Measurements from ENCODE around the gene CASP10.

CASP10 gene

GRCh38 chr2:201267278-201268030 lies 84.5 kb downstream of the CASP10 start:
- no peak overlapping the region for H3K4me3 ChIP-seq (replicated peaks in 1 of 2; ENCODE audit: low read depth in 2 of 2, low read length in 2 of 2)

GRCh38 chr2:201269764-201270163 lies 86.8 kb downstream of the CASP10 start:
- TF ChIP-seq, protein P1, sequence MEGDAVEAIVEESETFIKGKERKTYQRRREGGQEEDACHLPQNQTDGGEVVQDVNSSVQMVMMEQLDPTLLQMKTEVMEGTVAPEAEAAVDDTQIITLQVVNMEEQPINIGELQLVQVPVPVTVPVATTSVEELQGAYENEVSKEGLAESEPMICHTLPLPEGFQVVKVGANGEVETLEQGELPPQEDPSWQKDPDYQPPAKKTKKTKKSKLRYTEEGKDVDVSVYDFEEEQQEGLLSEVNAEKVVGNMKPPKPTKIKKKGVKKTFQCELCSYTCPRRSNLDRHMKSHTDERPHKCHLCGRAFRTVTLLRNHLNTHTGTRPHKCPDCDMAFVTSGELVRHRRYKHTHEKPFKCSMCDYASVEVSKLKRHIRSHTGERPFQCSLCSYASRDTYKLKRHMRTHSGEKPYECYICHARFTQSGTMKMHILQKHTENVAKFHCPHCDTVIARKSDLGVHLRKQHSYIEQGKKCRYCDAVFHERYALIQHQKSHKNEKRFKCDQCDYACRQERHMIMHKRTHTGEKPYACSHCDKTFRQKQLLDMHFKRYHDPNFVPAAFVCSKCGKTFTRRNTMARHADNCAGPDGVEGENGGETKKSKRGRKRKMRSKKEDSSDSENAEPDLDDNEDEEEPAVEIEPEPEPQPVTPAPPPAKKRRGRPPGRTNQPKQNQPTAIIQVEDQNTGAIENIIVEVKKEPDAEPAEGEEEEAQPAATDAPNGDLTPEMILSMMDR (IDR thresholded peaks at IDR 0.05; ENCODE audit: low read depth, low read length), result no peak
- DNase-seq (ENCODE audit: low read depth in 2 of 2), result no peak
- no peak overlapping the region for H3K4me3 ChIP-seq (replicated peaks in 1 of 2; ENCODE audit: low read depth in 2 of 2, low read length in 2 of 2)

More at GRCh38 chr2:201267278-201268030, 84.5 kb downstream of the CASP10 start:
- TF ChIP-seq, protein P1 (IDR thresholded peaks at IDR 0.05; ENCODE audit: low read depth, low read length), result no peak
- DNase-seq (ENCODE audit: low read depth in 2 of 2), result no peak

- DNase-seq (ENCODE audit: low read depth in 2 of 2), result no peak
- TF ChIP-seq, protein P1 (IDR thresholded peaks at IDR 0.05; ENCODE audit: low read depth, low read length), result no peak
- H3K4me3 ChIP-seq (replicated peaks in 1 of 2; ENCODE audit: low read depth in 2 of 2, low read length in 2 of 2), result no peak overlapping the region
Measured at GRCh38 chr2:201270293-201271001, 87.5 kb downstream of the CASP10 start.

- TF ChIP-seq, protein P1 (IDR thresholded peaks at IDR 0.05; ENCODE audit: low read depth, low read length), result no peak
- H3K4me3 ChIP-seq (replicated peaks in 1 of 2; ENCODE audit: low read depth in 2 of 2, low read length in 2 of 2), result no peak overlapping the region
- DNase-seq (ENCODE audit: low read depth in 2 of 2), result no peak
Measured at GRCh38 chr2:201271917-201272316, 89.0 kb downstream of the CASP10 start.

GRCh38 chr2:201273330-201273983 lies 90.5 kb downstream of the CASP10 start:
- no peak for DNase-seq (ENCODE audit: low read depth in 2 of 2)
- TF ChIP-seq, protein P1 (IDR thresholded peaks at IDR 0.05; ENCODE audit: low read depth, low read length), result no peak
- no peak overlapping the region for H3K4me3 ChIP-seq (replicated peaks in 1 of 2; ENCODE audit: low read depth in 2 of 2, low read length in 2 of 2)

- TF ChIP-seq, protein P1 (IDR thresholded peaks at IDR 0.05; ENCODE audit: low read depth, low read length), result no peak
Measured at GRCh38 chr2:201275069-201275468, 92.1 kb downstream of the CASP10 start.

More at GRCh38 chr2:201275069-201275468, 92.1 kb downstream of the CASP10 start:
- DNase-seq (ENCODE audit: low read depth in 2 of 2), result no peak
- H3K4me3 ChIP-seq (replicated peaks in 1 of 2; ENCODE audit: low read depth in 2 of 2, low read length in 2 of 2), result no peak overlapping the region

Data from cardiac fibroblast (primary cell).